Gastrocnemius medialis (tissue), 4 donors: ENCODE results near the gene RELA. TPM values are rescaled to one million over a fixed set of nuclear protein-coding genes. Genes with fewer than 3 reads are reported as not detected.
"Not testable (repeated sequence)": the region's sequence is repeated elsewhere in the genome, so short reads cannot be mapped to it uniquely, and the experiment has no call there.

ENCODE experiments used
- ATAC-seq, 2 donors: fragments of 150-250 bp; one replicate each; pipeline ENCODE4 v1.9.1; 2016
- DNase-seq, 2 donors: peaks; one replicate each; pipeline ENCODE4 v3.0.0-alpha.2; 2019
- H3K27ac ChIP-seq, 4 donors: fragments of 200-600 bp; sonication (generic); 1 replicate in 1 of 4; 2 replicates in 3 of 4; pipeline ENCODE4 v1.5.1; 2016 to 2018; ENCODE audit warnings: mild to moderate bottlenecking in 2 of 4, moderate library complexity in 1 of 4
- H3K27me3 ChIP-seq, 3 donors: fragments of 200-600 bp; sonication (generic) in 2 of 3; 1 replicate in 1 of 3; 2 replicates in 2 of 3; pipeline versions ENCODE4 v1.5.1 to v1.6.0; 2016 to 2019; ENCODE audit warnings: mild to moderate bottlenecking in 1 of 3, moderate library complexity in 1 of 3
- H3K36me3 ChIP-seq, 2 donors: fragments of 200-600 bp; sonication (generic) in 1 of 2; one replicate each; pipeline ENCODE4 v1.5.1; 2017 to 2018
- H3K4me1 ChIP-seq, 2 donors: fragments of 200-600 bp; sonication (generic) in 1 of 2; one replicate each; pipeline ENCODE4 v1.5.1; 2016 to 2017; ENCODE audit warnings: mild to moderate bottlenecking in 2 of 2
- H3K4me3 ChIP-seq, 4 donors: fragments of 200-600 bp; sonication (generic) in 3 of 4; 1 replicate in 1 of 4; 2 replicates in 3 of 4; pipeline ENCODE4 v1.5.1; 2016 to 2019; ENCODE audit warnings: mild to moderate bottlenecking in 2 of 4
- H3K9me3 ChIP-seq, 3 donors: fragments of 200-600 bp; sonication (generic) in 2 of 3; 1 replicate in 1 of 3; 2 replicates in 2 of 3; pipeline ENCODE4 v1.5.1; 2016 to 2019
- CTCF ChIP-seq, 5 experiments: fragments of 450-650 bp in 3 of 5; fragments of 200-600 bp in 2 of 5; sonication (generic) in 2 of 5; IDR thresholded peaks in 4 of 5; conservative IDR thresholded peaks in 1 of 5; 1 replicate in 4 of 5; 2 replicates in 1 of 5; pipeline ENCODE4 v1.5.1; 2016 to 2019; ENCODE audit warnings: antibody characterized with exemption in 5 of 5, mild to moderate bottlenecking in 3 of 5, moderate library complexity in 3 of 5
- POLR2A ChIP-seq, 2 donors: fragments of 450-650 bp; IDR thresholded peaks; one replicate each; pipeline ENCODE4 v1.6.1; 2017; ENCODE audit warnings: antibody characterized with exemption in 2 of 2, mild to moderate bottlenecking in 2 of 2, moderate library complexity in 2 of 2
- in situ Hi-C, 4 donors: fragments of 200-750 bp; cut with MboI; loops; one replicate each; pipeline versions ENCODE4 v1.15.0 to v1.8.0; 2017; ENCODE audit warnings: low sequenced_read_pairs in 4 of 4
- intact Hi-C: fragments of 100-400 bp; cut with DNase I; formaldehyde crosslinking; loops from one replicate; pipeline ENCODE4 v1.15.1; 2023; ENCODE audit warnings: low total_unique reads
- total RNA-seq, 4 donors: library from RNA; depleted of rRNA; stranded (reverse); fragments of >200 nt; gene quantifications; one replicate each; pipeline versions ENCODE4 v1.1.0 to v1.2.3, GENCODE V29; 2016

The RELA gene
- total RNA-seq, 4 donors from 2014 or later: 39.7 to 68.3 (median 56.3) TPM

- peak overlapping the region; percentile 65 to 91 (median 78) for H3K4me3 ChIP-seq
- H3K36me3 ChIP-seq: peaks cover 0 to 44% of the 10 kb centered on the region in 2 donors
- no peak for DNase-seq
- H3K27ac ChIP-seq: peak overlapping the region; percentile 91 to 99 (median 96)
- H3K9me3 ChIP-seq: no peaks in the 10 kb centered on the region
- peak; percentile 14 to 24 for ATAC-seq
- H3K27me3 ChIP-seq: no peaks in the 10 kb centered on the region
- peaks cover 22 to 26% of the 10 kb centered on the region in 2 donors for H3K4me1 ChIP-seq
- intact Hi-C loops: loop anchor here (1.0 to 5.0 kb wide), 4 partner anchors 9 to 1295 kb away; partner anchors contain the start of genes BANF1, C11orf68, DRAP1 and EIF1AD
- TF ChIP-seq CTCF (IDR thresholded peaks at IDR 0.05 in 4 of 5, conservative IDR thresholded peaks at IDR 0.05 in 1 of 5): no peak
- TF ChIP-seq POLR2A (IDR thresholded peaks at IDR 0.05): no peak
- in situ Hi-C loops: no loop called here
These were observed 393 bp downstream of the RELA start for GRCh38 chr11:65662247-65662798.

- in situ Hi-C loops: no loop called here
- peaks cover 22 to 26% of the 10 kb centered on the region in 2 donors for H3K4me1 ChIP-seq
These were observed 993 bp downstream of the RELA start for GRCh38 chr11:65661599-65662246.

GRCh38 chr11:65660908-65661307 lies 1.8 kb downstream of the RELA start:
- intact Hi-C loops: loop anchor here (5.0 kb wide), 2 partner anchors 341 to 1296 kb away; partner anchors contain the start of genes BANF1, EIF1AD and PC
- DNase-seq, ATAC-seq, H3K9me3 ChIP-seq, H3K4me3 ChIP-seq, in situ Hi-C loops, H3K27me3 ChIP-seq: not testable (repeated sequence)
- Histone ChIP-seq H3K4me1 (peaks cover 22 to 26% of the 10 kb centered on the region in 2 donors), H3K27ac (peak overlapping the region in 2 of 4 donors; percentile 91 to 99), H3K36me3 (peaks cover 0 to 59% of the 10 kb centered on the region in 2 donors)

More at GRCh38 chr11:65661599-65662246, 993 bp downstream of the RELA start:
- DNase-seq: no peak
- peaks cover 0 to 50% of the 10 kb centered on the region in 2 donors for H3K36me3 ChIP-seq
- H3K9me3 ChIP-seq: no peaks in the 10 kb centered on the region
- H3K27ac ChIP-seq: peak overlapping the region; percentile 91 to 99 (median 96)
- no peak for TF ChIP-seq POLR2A (IDR thresholded peaks at IDR 0.05)
- no peak for TF ChIP-seq CTCF (IDR thresholded peaks at IDR 0.05 in 4 of 5, conservative IDR thresholded peaks at IDR 0.05 in 1 of 5)
- H3K27me3 ChIP-seq: no peaks in the 10 kb centered on the region
- H3K4me3 ChIP-seq: peak overlapping the region; percentile 65 to 91 (median 78)
- intact Hi-C loops: loop anchor here (1.0 to 5.0 kb wide), 4 partner anchors 8 to 1296 kb away; partner anchors contain the start of genes BANF1, C11orf68, DRAP1 and EIF1AD
- ATAC-seq: no peak

GRCh38 chr11:65660038-65660437 lies 2.7 kb downstream of the RELA start:
- intact Hi-C loops: loop anchor here (5.0 kb wide), 2 partner anchors 342 to 1297 kb away; partner anchors contain the start of genes BANF1, EIF1AD and PC

More at GRCh38 chr11:65660038-65660437, 2.7 kb downstream of the RELA start:
- in situ Hi-C loops: no loop called here
- peak overlapping the region in 1 of 4 donors; percentile 16 for H3K27ac ChIP-seq
- ATAC-seq: no peak
- H3K4me3 ChIP-seq: no peak overlapping the region
- no peak for DNase-seq
- no peaks in the 10 kb centered on the region for H3K27me3 ChIP-seq
- H3K4me1 ChIP-seq: peaks cover 22 to 26% of the 10 kb centered on the region in 2 donors
- no peaks in the 10 kb centered on the region for H3K9me3 ChIP-seq
- TF ChIP-seq POLR2A (IDR thresholded peaks at IDR 0.05): no peak
- TF ChIP-seq CTCF (IDR thresholded peaks at IDR 0.05 in 4 of 5, conservative IDR thresholded peaks at IDR 0.05 in 1 of 5): no peak
- H3K36me3 ChIP-seq: peaks cover 0 to 67% of the 10 kb centered on the region in 2 donors
